HG03571 (cell line): Measurements from ENCODE around the gene SF3B4.
A peak's percentile ranks its signal among the peaks of the same experiment; 100 is the strongest.
"Not testable (repeated sequence)": the region's sequence is repeated elsewhere in the genome, so short reads cannot be mapped to it uniquely, and the experiment has no call there.

Experiments
- ATAC-seq: cut with Tn5 transposase; IDR thresholded peaks from one replicate; pipeline ENCODE4 v1.9.1; 2021; ENCODE audit not compliant: unreplicated experiment

The SF3B4 gene

DNA sequence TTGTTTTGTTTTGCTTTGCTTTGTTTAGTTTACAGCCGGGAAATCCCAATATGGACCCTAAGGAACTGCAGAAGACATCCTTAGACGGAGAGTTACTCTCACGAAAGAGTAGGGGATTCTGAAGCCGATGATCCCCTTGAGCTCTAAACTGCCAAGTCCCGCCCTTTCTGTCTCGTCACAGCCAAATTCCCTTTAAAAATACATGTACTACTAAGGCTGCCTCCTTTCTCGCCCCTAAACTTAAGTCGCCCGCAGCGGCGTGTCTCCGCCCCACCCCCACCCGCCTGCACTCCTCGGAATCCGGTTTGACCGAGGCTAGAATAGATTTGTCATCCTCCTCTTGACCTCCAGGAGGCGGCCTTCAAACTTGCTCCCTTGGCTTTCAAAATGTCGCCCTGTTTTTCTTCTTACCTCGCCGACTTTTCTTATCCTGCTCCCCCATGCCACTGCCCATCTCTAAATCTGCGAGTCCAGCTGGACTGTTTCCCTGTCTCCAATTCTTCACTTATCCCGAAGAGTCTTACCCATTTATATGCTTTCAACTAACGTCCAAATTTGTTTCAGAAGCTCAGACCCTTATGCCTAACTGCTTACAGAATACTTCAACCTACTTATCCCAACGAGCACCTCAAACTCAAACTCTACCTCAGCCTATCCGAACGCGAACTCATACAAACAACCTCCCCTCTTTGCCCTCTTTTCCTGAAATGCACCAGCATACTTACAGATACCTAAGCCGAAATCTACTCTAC, 39.2 kb downstream of the SF3B4 start:
- ATAC-seq, result peak; percentile 23

DNA sequence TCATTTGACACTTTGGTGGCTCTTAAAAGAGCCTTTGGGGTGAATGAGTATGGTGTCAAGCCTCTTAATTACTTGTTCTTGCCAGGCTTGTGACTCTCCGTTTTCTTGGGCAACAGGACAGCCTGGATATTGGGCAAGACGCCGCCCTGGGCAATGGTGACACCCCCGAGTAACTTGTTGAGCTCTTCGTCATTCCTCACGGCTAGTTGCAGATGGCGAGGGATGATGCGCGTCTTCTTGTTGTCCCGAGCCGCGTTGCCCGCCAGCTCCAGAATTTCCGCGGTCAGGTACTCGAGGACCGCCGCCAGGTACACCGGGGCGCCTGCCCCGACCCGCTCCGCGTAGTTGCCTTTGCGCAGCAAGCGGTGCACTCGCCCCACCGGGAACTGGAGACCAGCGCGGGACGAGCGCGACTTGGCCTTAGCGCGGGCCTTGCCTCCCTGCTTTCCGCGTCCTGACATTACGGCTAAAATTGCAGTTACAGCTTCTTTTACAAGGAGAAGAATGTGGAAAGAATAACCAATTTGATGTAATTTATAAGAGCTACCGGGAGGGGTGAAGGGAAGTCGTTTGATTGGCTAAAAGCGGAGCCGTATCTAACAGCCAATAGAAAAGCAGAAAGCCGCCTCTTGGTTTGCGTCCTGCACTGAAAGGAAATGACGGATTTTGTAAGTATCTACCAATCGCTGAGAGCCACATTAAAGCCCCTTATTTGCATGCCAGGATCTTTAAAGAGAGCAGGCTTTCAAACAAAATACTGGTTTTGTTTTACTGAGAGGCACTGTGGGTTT, 40.0 kb downstream of the SF3B4 start:
- peak; percentile 41 for ATAC-seq

- ATAC-seq, result not testable (repeated sequence)
Measured at GRCh38 chr1:149887196-149887455, 40.5 kb downstream of the SF3B4 start.

DNA sequence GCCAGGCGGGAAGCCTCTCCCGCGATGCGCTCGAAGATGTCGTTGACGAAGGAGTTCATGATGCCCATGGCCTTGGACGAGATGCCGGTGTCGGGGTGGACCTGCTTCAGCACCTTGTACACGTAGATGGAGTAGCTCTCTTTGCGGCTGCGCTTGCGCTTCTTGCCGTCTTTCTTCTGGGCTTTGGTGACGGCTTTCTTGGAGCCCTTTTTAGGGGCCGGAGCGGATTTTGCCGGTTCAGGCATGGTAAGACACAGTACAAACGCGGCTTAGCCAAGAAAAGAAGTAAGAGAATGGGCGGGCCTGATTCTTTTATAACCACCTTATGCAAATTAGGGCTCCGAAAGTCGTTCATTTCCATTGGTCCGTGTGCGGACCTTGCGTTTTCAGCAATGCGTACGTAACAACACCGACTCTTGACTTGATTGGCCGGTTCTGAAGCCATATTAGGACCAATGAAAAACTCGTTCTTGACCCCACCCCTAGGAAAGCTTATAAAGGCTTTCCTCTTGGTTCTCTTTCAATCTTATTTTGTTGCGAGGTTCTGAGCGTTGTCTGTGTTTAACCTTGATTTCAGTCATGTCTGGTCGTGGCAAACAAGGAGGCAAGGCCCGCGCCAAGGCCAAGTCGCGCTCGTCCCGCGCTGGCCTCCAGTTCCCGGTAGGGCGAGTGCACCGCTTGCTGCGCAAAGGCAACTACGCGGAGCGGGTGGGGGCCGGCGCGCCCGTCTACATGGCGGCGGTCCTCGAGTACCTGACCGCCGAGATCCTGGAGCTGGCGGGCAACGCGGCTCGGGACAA, 41.0 kb downstream of the SF3B4 start:
- peak; percentile 53 for ATAC-seq

DNA sequence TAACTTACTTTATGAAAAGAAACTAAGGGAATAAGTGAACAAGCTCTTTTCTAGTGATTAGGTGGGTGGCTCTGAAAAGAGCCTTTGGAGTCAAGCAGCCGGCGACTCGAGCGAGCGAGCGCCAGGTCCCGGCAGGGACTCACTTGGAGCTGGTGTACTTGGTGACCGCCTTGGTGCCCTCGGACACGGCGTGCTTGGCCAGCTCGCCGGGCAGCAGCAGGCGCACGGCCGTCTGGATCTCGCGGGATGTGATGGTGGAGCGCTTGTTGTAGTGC, 41.5 kb downstream of the SF3B4 start:
- ATAC-seq, result not testable (repeated sequence)

GRCh38 chr1:149885339-149886120, 42.1 kb downstream of the SF3B4 start:
- no peak for ATAC-seq

GRCh38 chr1:149884433-149885338, 42.9 kb downstream of the SF3B4 start:
- no peak for ATAC-seq

DNA sequence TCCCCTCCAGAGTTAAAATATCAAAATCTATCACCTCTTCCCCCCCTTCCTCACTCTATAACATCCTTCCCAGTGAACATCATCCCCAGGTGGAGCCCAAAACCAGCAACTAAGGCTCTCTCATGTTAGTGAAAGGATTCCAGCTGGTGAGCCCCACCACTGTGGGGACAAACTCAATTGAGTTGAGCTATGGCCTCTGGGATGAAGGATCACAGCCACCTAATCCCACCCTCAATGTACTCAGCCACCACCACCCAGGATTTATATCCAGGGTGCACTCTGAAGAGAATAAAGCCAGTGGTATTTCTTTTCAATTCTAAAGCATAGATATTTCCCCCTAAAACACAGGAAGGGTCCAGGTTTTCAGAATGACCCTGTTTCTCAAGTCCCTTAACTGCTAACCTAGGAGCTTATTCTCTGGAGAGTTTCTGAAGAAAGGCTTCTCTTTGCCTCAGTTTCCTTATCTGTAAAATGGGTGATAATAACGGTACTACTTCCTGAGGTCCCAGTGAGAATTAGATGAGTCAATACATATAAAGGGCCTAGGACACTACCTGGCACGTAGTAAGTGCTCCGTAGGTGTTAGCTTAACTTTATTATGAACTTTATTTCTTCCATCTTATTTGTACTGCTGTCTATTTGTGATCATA, 43.9 kb downstream of the SF3B4 start:
- ATAC-seq, result no peak

DNA sequence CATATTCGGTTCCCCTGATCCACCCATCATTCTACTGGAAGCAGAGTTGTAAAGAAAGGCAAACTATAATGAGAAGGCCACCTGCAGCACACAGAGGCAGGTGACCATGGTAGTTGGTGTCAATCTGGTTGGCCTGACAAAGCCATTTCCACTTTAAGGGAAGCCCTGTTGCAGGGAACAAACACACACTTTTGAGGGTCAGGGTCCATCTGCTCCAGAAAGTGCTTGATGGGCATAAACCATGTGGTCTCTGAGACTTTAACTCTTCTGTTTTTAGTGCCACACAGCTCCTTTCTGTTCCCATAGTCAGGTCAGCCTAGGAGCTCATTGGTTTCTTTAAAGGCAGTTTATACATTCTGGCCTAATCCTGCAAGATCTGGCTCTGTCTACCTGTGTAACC, 45.7 kb downstream of the SF3B4 start:
- no peak for ATAC-seq

DNA sequence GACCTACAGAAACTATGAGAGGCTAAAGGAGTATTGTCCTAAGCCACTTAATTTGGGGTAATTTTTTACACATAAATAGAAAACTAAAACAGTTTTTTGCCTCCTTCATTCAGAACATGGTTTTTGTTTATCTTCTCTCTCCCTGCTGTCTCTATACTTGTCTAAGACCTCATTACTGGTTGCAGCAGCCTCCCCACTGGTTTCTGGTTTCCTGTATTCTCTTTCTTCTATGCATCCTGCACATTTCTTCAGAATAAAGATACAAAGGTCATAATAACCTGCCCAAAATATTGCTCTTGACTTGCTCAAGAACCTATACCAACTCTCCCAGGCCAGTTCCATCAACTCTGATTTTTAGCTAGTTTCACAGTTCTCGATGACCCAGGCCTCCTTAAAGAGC, 48.0 kb downstream of the SF3B4 start:
- no peak for ATAC-seq

DNA sequence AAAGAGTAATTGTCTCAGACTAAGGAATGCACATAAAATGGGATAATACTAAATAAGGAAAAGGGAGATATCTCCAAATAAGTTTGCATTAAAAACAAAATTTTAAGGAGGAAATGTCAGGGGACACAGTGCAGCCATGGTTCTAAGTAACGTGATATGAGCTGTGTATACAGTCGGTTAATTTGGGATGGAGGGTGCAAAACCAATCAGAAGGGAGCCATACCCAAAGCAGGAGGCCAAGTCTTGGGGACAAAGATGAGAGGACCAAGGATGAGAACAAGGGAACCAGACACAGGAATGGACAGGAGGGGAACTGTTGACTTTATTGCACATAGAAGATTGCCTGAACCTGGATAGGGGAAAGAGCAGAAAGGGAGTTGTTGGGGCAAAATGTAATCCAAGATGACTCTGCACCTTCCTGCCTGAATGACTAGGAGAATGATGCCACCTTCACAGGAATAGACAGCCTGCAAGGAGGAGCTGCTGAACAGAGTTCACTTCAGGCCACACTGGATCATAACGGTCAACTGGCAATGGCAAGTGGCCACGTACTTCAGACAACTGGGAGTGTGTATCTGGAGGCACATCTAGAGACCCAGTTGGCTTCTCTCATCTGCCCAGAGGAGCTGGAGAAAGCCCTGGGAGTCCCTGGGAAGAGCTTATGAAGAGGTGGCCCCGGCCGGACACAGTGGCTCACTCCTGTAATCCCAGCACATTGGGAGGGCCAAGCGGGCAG, 50.2 kb downstream of the SF3B4 start:
- no peak for ATAC-seq
